IMR-90 (cell line): ENCODE results near the gene NKAIN4. TPM values are rescaled to one million over a fixed set of nuclear protein-coding genes. Genes with fewer than 3 reads are reported as not detected.

Source experiments
- ATAC-seq: fragments of 200-7000 bp; cut with Tn5 transposase; 2 replicates; pipeline ENCODE4 v1.9.1; 2020; ENCODE audit warnings: low read depth, mild to moderate bottlenecking, moderate library complexity
- BruUV-seq: library from RNA; stranded (reverse); fragments of 400-500 nt; replicated peaks from 2 replicates; lab custom pipeline; 2021; lab: Mats Ljungman, UMichigan
- CTCF ChIA-PET: fragments of 300-600 bp; formaldehyde crosslinking; extraction: SDS; loops from one replicate; lab custom pipeline; 2021; ENCODE audit warnings: antibody characterized with exemption; lab: Yijun Ruan, JAX
- POLR2A ChIA-PET: fragments of 300-600 bp; sonication (Branson Sonifier 250); formaldehyde crosslinking; loops from one replicate; lab custom pipeline; 2022; ENCODE audit warnings: antibody characterized with exemption; ENCODE audit not compliant: unreplicated experiment; lab: Charles Lee
- DNase-seq: peaks from one replicate; pipeline ENCODE4 v3.0.0; 2013
- H2AFZ ChIP-seq: replicated peaks from 2 replicates; pipeline ENCODE3; 2013; ENCODE audit warnings: low read length, mild to moderate bottlenecking; ENCODE audit not compliant: poor library complexity
- H2AK5ac ChIP-seq: 2 replicates; pipeline ENCODE4 v1.6.1; 2013; ENCODE audit warnings: low read depth, low read length, inconsistent platforms
- H2AK9ac ChIP-seq: replicated peaks from 2 replicates; pipeline ENCODE3; 2013; ENCODE audit warnings: mild to moderate bottlenecking, low read depth, low read length, moderate library complexity; ENCODE audit not compliant: poor library complexity
- H2BK120ac ChIP-seq: 2 replicates; pipeline ENCODE4 v1.6.1; 2013; ENCODE audit warnings: low read depth, low read length, inconsistent platforms
- H2BK15ac ChIP-seq: 3 replicates; pipeline ENCODE4 v1.6.1; 2013; ENCODE audit warnings: low read depth, low read length, inconsistent platforms
- H2BK20ac ChIP-seq: 2 replicates; pipeline ENCODE4 v1.6.1; 2013; ENCODE audit warnings: low read depth, mild to moderate bottlenecking, inconsistent platforms, low read length, moderate library complexity
- H2BK5ac ChIP-seq: 2 replicates; pipeline ENCODE4 v1.6.1; 2013; ENCODE audit warnings: mild to moderate bottlenecking, low read depth, low read length, inconsistent platforms; ENCODE audit not compliant: poor library complexity, severe bottlenecking
- H3K14ac ChIP-seq: replicated peaks from 2 replicates; pipeline ENCODE4 v1.6.1; 2013; ENCODE audit warnings: low read depth, low read length, inconsistent platforms
- H3K18ac ChIP-seq: 2 replicates; pipeline ENCODE4 v1.6.1; 2013; ENCODE audit warnings: low read depth, low read length, control low read depth
- H3K23ac ChIP-seq: 2 replicates; pipeline ENCODE4 v1.6.1; 2013; ENCODE audit warnings: low read depth, low read length, inconsistent platforms
- H3K27ac ChIP-seq: 2 replicates; pipeline ENCODE4 v1.5.1; 2013; ENCODE audit warnings: mild to moderate bottlenecking, control low read depth, low read length; ENCODE audit not compliant: insufficient read depth
- H3K27me3 ChIP-seq: 2 replicates; pipeline ENCODE4 v1.6.1; 2013; ENCODE audit warnings: low read length; ENCODE audit not compliant: control insufficient read depth, insufficient read depth
- H3K36me3 ChIP-seq: 2 replicates; pipeline ENCODE4 v1.6.1; 2013; ENCODE audit warnings: low read length, mixed read lengths; ENCODE audit not compliant: control insufficient read depth, insufficient read depth
- H3K4ac ChIP-seq: 2 replicates; pipeline ENCODE4 v1.6.1; 2013; ENCODE audit warnings: low read depth, low read length, inconsistent platforms
- H3K4me1 ChIP-seq: 2 replicates; pipeline ENCODE4 v1.6.1; 2013; ENCODE audit warnings: low read length, mixed read lengths; ENCODE audit not compliant: control insufficient read depth, insufficient read depth
- H3K4me2 ChIP-seq: 2 replicates; pipeline ENCODE4 v1.6.1; 2013; ENCODE audit warnings: low read depth, mild to moderate bottlenecking, control low read depth, low read length, moderate library complexity
- H3K4me3 ChIP-seq: 2 replicates; pipeline ENCODE4 v1.5.1; 2013; ENCODE audit warnings: low read depth, mild to moderate bottlenecking, control low read depth, low read length, moderate library complexity; ENCODE audit not compliant: insufficient read depth
- H3K56ac ChIP-seq: 2 replicates; pipeline ENCODE4 v1.6.1; 2013; ENCODE audit warnings: low read length, inconsistent platforms; ENCODE audit not compliant: insufficient read depth; ENCODE audit errors: extremely low read depth
- H3K79me1 ChIP-seq, 2 experiments: 2 replicates each; pipeline ENCODE4 v1.6.1; 2013; ENCODE audit warnings: low read length in 2 of 2, inconsistent platforms in 1 of 2, low read depth in 1 of 2
- H3K9ac ChIP-seq: 2 replicates; pipeline ENCODE4 v1.6.1; 2013; ENCODE audit warnings: low read depth, low read length, control low read depth
- H3K9me1 ChIP-seq: 2 replicates; pipeline ENCODE4 v1.6.1; 2013; ENCODE audit warnings: low read length, inconsistent platforms; ENCODE audit not compliant: insufficient read depth
- H3K9me3 ChIP-seq: 2 replicates; pipeline ENCODE4 v1.6.1; 2013; ENCODE audit warnings: low read length; ENCODE audit not compliant: control insufficient read depth, insufficient read depth
- H4K20me1 ChIP-seq: 2 replicates; pipeline ENCODE4 v1.6.1; 2013; ENCODE audit warnings: low read length, inconsistent platforms; ENCODE audit not compliant: insufficient read depth
- H4K5ac ChIP-seq: 2 replicates; pipeline ENCODE4 v1.6.1; 2013; ENCODE audit warnings: mild to moderate bottlenecking, low read depth, low read length, control low read depth
- H4K8ac ChIP-seq, 2 experiments: 2 replicates each; pipeline ENCODE4 v1.6.1; 2013; ENCODE audit warnings: low read depth in 2 of 2, low read length in 2 of 2, control low read depth in 1 of 2, inconsistent platforms in 1 of 2
- H4K91ac ChIP-seq: 2 replicates; pipeline ENCODE4 v1.6.1; 2013; ENCODE audit warnings: low read depth, low read length, inconsistent platforms; ENCODE audit not compliant: insufficient read depth
- POLR2A ChIP-seq: IDR thresholded peaks from 2 replicates; pipeline ENCODE4 v1.6.1; 2012; ENCODE audit warnings: mild to moderate bottlenecking, low read depth, low read length
- USF2 ChIP-seq: fragments of 150-350 bp; IDR thresholded peaks from 2 replicates; pipeline ENCODE4 v1.6.1; 2017; ENCODE audit warnings: mild to moderate bottlenecking, antibody characterized with exemption, low read length, low read depth
- WGBS, 2 experiments: methylation state at CpG; one replicate each; pipeline versions ENCODE4 v1.1.5 to v1.1.7; 2013; ENCODE audit warnings: missing lambda C conversion rate in 2 of 2; ENCODE audit not compliant: insufficient read length in 1 of 2; ENCODE audit errors: extremely low coverage in 2 of 2; 5-methylcytosine and 5-hydroxymethylcytosine counted together
- dilution Hi-C: fragments of 300-500 bp; cut with HindIII; formaldehyde crosslinking; loops from one replicate; pipeline ENCODE4 v1.14.3; 2018; ENCODE audit warnings: low sequenced_read_pairs; ENCODE audit not compliant: unreplicated experiment
- in situ Hi-C: fragments of 300-500 bp; cut with MboI; formaldehyde crosslinking; loops from 3 replicates; pipeline ENCODE4 v1.14.3; 2019; ENCODE audit warnings: low sequenced_read_pairs, inconsistent platforms, mixed read lengths
- intact Hi-C: fragments of 100-400 bp; cut with micrococcal nuclease; formaldehyde crosslinking; loops from 2 replicates; pipeline ENCODE4 v1.10.0; 2022
- polyA plus RNA-seq, 3 experiments: library from polyadenylated mRNA; depleted of rRNA; stranded (reverse); fragments of >200 nt; gene quantifications; 2 replicates each; pipeline ENCODE4 v1.2.3, GENCODE V29; 2012; ENCODE audit warnings: low replicate concordance in 1 of 3
- total RNA-seq: library from RNA; depleted of rRNA; stranded (reverse); fragments of >200 nt; gene quantifications from 2 replicates; pipeline ENCODE4 v1.2.3, GENCODE V29; 2012

The NKAIN4 gene
- total and polyA plus RNA-seq, 2 of the 4 experiments (the other 2 are of a cell fraction), result not detected

- peaks cover 10% of the 10 kb centered on the region; the same call in 1 of the 2 replicates for H3K9me1 ChIP-seq
- H3K9ac ChIP-seq, result no peak within 1 kb of the TSS
- ChIA-PET CTCF (no interaction called here), POLR2A (no interaction called here)
- no peak within 1 kb of the TSS for H3K56ac ChIP-seq
- H4K20me1 ChIP-seq, result peaks cover 3% of the 10 kb centered on the region; the same call in 1 of the 2 replicates
- no peak within 1 kb of the TSS for H4K8ac ChIP-seq
- H3K4me3 ChIP-seq, result no peak within 1 kb of the TSS
- no peak within 1 kb of the TSS for H2BK120ac ChIP-seq
- peaks cover 22% of the 10 kb centered on the region for H3K4me1 ChIP-seq
- H4K5ac ChIP-seq, result no peak within 1 kb of the TSS
- peak within 1 kb of the TSS; percentile 63; the same call in 1 of the 3 replicates for H2BK15ac ChIP-seq
- H3K4ac ChIP-seq, result no peak within 1 kb of the TSS
- TF ChIP-seq USF2 (0 out of 2 replicates have a peak, but pooled peaks have one; percentile 12), POLR2A (no peak)
- no peak for DNase-seq
- no CpG with 5 or more reads among the region's 17 CpGs for WGBS, 2 experiments
- dilution Hi-C loops (no loop called here), in situ Hi-C loops (no loop called here), intact Hi-C loops (no loop called here)
- no peaks in the 10 kb centered on the region for H3K79me1 ChIP-seq
- H3K18ac ChIP-seq, result no peak within 1 kb of the TSS
- no peak within 1 kb of the TSS; the same call in 1 of the 2 replicates for H2BK20ac ChIP-seq
- BruUV-seq, result no TSS peak
- H3K4me2 ChIP-seq, result no peak within 1 kb of the TSS
- H2AK5ac ChIP-seq, result no peak within 1 kb of the TSS
- H3K23ac ChIP-seq, result no peak within 1 kb of the TSS
- H3K36me3 ChIP-seq, result no peaks in the 10 kb centered on the region
- H3K14ac ChIP-seq, result no peak within 1 kb of the TSS
- peaks cover 3% of the 10 kb centered on the region; the same call in 1 of the 2 replicates for H3K27me3 ChIP-seq
- no peak within 1 kb of the TSS for H3K27ac ChIP-seq
- no peak for ATAC-seq
- peak within 1 kb of the TSS; percentile 13 for H2AK9ac ChIP-seq
- no peaks in the 10 kb centered on the region for H3K9me3 ChIP-seq
- peak within 1 kb of the TSS; percentile 51 for H2AFZ ChIP-seq
- H4K91ac ChIP-seq, result no peak within 1 kb of the TSS
- H2BK5ac ChIP-seq, result no peak within 1 kb of the TSS
These were observed 18.8 kb downstream of the NKAIN4 start, which contains the start of gene BIRC7 for GRCh38 chr20:63235399-63235983. Gene BIRC7, plus strand, starts transcription at chr20:63235905. Its CDS starts 192 bp downstream, at chr20:63236097.
